MCF 10A (cell line): ENCODE results near the gene STEAP3. TPM values are rescaled to one million over a fixed set of nuclear protein-coding genes. Genes with fewer than 3 reads are reported as not detected.

Experiments
- BruUV-seq: library from RNA; stranded (reverse); fragments of 400-500 nt; replicated peaks from 2 replicates; lab custom pipeline; 2021; lab: Mats Ljungman, UMichigan
- CTCF ChIA-PET: fragments of 300-600 bp; sonication (Branson Sonifier 250); formaldehyde crosslinking; extraction: SDS; loops from one replicate; lab custom pipeline; 2021; ENCODE audit warnings: antibody characterized with exemption, inconsistent platforms; lab: Yijun Ruan, JAX
- POLR2A ChIA-PET: fragments of 300-600, 350-650 bp; sonication (Branson Sonifier 250); formaldehyde crosslinking; extraction: SDS; loops from one replicate; lab custom pipeline; 2020; ENCODE audit warnings: antibody characterized with exemption, inconsistent platforms; lab: Yijun Ruan, JAX
- DNase-seq: peaks from one replicate; pipeline ENCODE4 v3.0.0-alpha.2; 2018; ENCODE audit not compliant: unreplicated experiment
- H3K27ac Mint-ChIP-seq: one replicate; pipeline ENCODE4 v1.8.0; 2022; ENCODE audit warnings: mild to moderate bottlenecking, low read depth, mixed read lengths; ENCODE audit not compliant: unreplicated experiment
- H3K27me3 Mint-ChIP-seq: one replicate; pipeline ENCODE4 v1.8.0; 2022; ENCODE audit warnings: mixed read lengths; ENCODE audit not compliant: insufficient read depth, unreplicated experiment
- H3K36me3 Mint-ChIP-seq: one replicate; pipeline ENCODE4 v1.8.0; 2022; ENCODE audit warnings: mild to moderate bottlenecking, moderate library complexity, mixed read lengths; ENCODE audit not compliant: insufficient read depth, unreplicated experiment
- H3K4me1 Mint-ChIP-seq: one replicate; pipeline ENCODE4 v1.8.0; 2022; ENCODE audit warnings: mixed read lengths; ENCODE audit not compliant: insufficient read depth, unreplicated experiment
- H3K4me3 Mint-ChIP-seq: one replicate; pipeline ENCODE4 v1.8.0; 2022; ENCODE audit warnings: mild to moderate bottlenecking, moderate library complexity, mixed read lengths; ENCODE audit not compliant: unreplicated experiment
- H3K9me3 Mint-ChIP-seq: one replicate; pipeline ENCODE4 v1.8.0; 2022; ENCODE audit warnings: mixed read lengths; ENCODE audit not compliant: unreplicated experiment
- CTCF ChIP-seq: fragments of 200-600 bp; IDR thresholded peaks from one replicate; pipeline ENCODE4 v1.8.0; 2022; ENCODE audit warnings: antibody characterized with exemption, mild to moderate bottlenecking; ENCODE audit not compliant: unreplicated experiment
- intact Hi-C: fragments of 100-400 bp; cut with micrococcal nuclease; formaldehyde crosslinking; loops from 2 replicates; pipeline ENCODE4 v1.14.1; 2022
- total RNA-seq: library from RNA; stranded (reverse); gene quantifications from 2 replicates; pipeline ENCODE4 v1.2.3, GENCODE V29; 2022

Gene STEAP3
- total RNA-seq, 1 experiment from 2014 or later: 25.0 TPM

- no peak for DNase-seq
- POLR2A ChIA-PET: no interaction called here
- peaks cover 22% of the 10 kb centered on the region for H3K4me1 Mint-ChIP-seq
Observed at GRCh38 chr2:119227346-119227745, 3.7 kb downstream of the STEAP3 start.

GRCh38 chr2:119228136-119228535, 4.5 kb downstream of the STEAP3 start:
- ChIA-PET CTCF (interaction anchor here (0.9 to 1.4 kb wide), 3 partner anchors 9 to 346 kb away, joined by 3 to 4 read pairs (median 3); no protein-coding TSS in a partner anchor), POLR2A (no interaction called here)
- Mint-ChIP-seq H3K4me1 (peaks cover 26% of the 10 kb centered on the region), H3K36me3 (peaks cover 6% of the 10 kb centered on the region), H3K9me3 (no peaks in the 10 kb centered on the region), H3K27me3 (no peaks in the 10 kb centered on the region), H3K4me3 (no peak overlapping the region), H3K27ac (no peak overlapping the region)
- intact Hi-C loops: loop anchor here (10.0 kb wide), 1 partner anchor 137 kb away; the partner anchor contains the start of genes C2orf76 and DBI
- no peak for DNase-seq
- TF ChIP-seq CTCF: no peak
- no TSS peak for BruUV-seq

More at GRCh38 chr2:119227346-119227745, 3.7 kb downstream of the STEAP3 start:
- no peaks in the 10 kb centered on the region for H3K9me3 Mint-ChIP-seq
- peaks cover 11% of the 10 kb centered on the region for H3K36me3 Mint-ChIP-seq
- no TSS peak for BruUV-seq
- CTCF ChIA-PET: interaction anchor here (0.6 to 1.4 kb wide), 2 partner anchors 9 to 988 kb away, joined by 3 read pairs; no protein-coding TSS in a partner anchor
- intact Hi-C loops: loop anchor here (10.0 kb wide), 1 partner anchor 137 kb away; the partner anchor contains the start of genes C2orf76 and DBI
- H3K27me3 Mint-ChIP-seq: no peaks in the 10 kb centered on the region
- TF ChIP-seq CTCF: no peak
- H3K4me3 Mint-ChIP-seq: no peak overlapping the region
- no peak overlapping the region for H3K27ac Mint-ChIP-seq

GRCh38 chr2:119228964-119229363, 5.3 kb downstream of the STEAP3 start:
- Mint-ChIP-seq H3K4me1 (peaks cover 34% of the 10 kb centered on the region), H3K27ac (no peak overlapping the region), H3K27me3 (no peaks in the 10 kb centered on the region), H3K9me3 (no peaks in the 10 kb centered on the region), H3K4me3 (no peak overlapping the region), H3K36me3 (peaks cover 6% of the 10 kb centered on the region)
- intact Hi-C loops: loop anchor here (10.0 kb wide), 1 partner anchor 136 kb away; the partner anchor contains the start of genes C2orf76 and DBI
- no peak for TF ChIP-seq CTCF
- ChIA-PET POLR2A (no interaction called here), CTCF (interaction anchor here (0.6 to 1.1 kb wide), 3 partner anchors 61 to 347 kb away, joined by 3 to 4 read pairs (median 3); no protein-coding TSS in a partner anchor)
- DNase-seq: no peak
- BruUV-seq: no TSS peak

GRCh38 chr2:119229716-119230115, 6.1 kb downstream of the STEAP3 start:
- Mint-ChIP-seq H3K4me3 (no peak overlapping the region), H3K4me1 (peaks cover 35% of the 10 kb centered on the region), H3K36me3 (peaks cover 6% of the 10 kb centered on the region), H3K27ac (no peak overlapping the region), H3K27me3 (no peaks in the 10 kb centered on the region), H3K9me3 (no peaks in the 10 kb centered on the region)
- no peak for TF ChIP-seq CTCF
- POLR2A ChIA-PET: no interaction called here
- BruUV-seq: no TSS peak
- CTCF ChIA-PET: no interaction called here
- intact Hi-C loops: loop anchor here (5.0 to 10.0 kb wide), 2 partner anchors 38 to 135 kb away; partner anchors contain the start of genes C2orf76 and DBI
- DNase-seq: no peak
